Measurements from ENCODE around the gene JAM2.
"Not testable (repeated sequence)": the region's sequence is repeated elsewhere in the genome, so short reads cannot be mapped to it uniquely, and the experiment has no call there.

Gene JAM2

GRCh38 chr21:25615880-25616279 is 23.2 kb upstream of the JAM2 start:
- no peak for TF ChIP-seq CTCF (IDR thresholded peaks at IDR 0.05; ENCODE audit: low read depth, low read length)
- DNase-seq, result no peak
- H3K27me3 ChIP-seq (ENCODE audit: insufficient read depth, low read depth, severe bottlenecking), result no peaks in the 10 kb centered on the region
- H3K36me3 ChIP-seq, result no peaks in the 10 kb centered on the region
- H3K9me3 ChIP-seq (ENCODE audit: severe bottlenecking), result no peaks in the 10 kb centered on the region
- no peak overlapping the region for H3K27ac ChIP-seq
- H3K4me3 ChIP-seq (ENCODE audit: low read depth, low read length), result no peak overlapping the region

- TF ChIP-seq CTCF (IDR thresholded peaks at IDR 0.05; ENCODE audit: low read depth, low read length), result no peak
- H3K36me3 ChIP-seq, result no peaks in the 10 kb centered on the region
These were observed 19.9 kb upstream of the JAM2 start for GRCh38 chr21:25619198-25619597.

GRCh38 chr21:25624511-25624910 is 14.5 kb upstream of the JAM2 start:
- Histone ChIP-seq H3K36me3 (no peaks in the 10 kb centered on the region), H3K27me3 (ENCODE audit: insufficient read depth, low read depth, severe bottlenecking) (no peaks in the 10 kb centered on the region), H3K4me3 (ENCODE audit: low read depth, low read length) (no peak overlapping the region), H3K9me3 (ENCODE audit: severe bottlenecking) (no peaks in the 10 kb centered on the region), H3K27ac (no peak overlapping the region)
- DNase-seq, result no peak
- no peak for TF ChIP-seq CTCF (IDR thresholded peaks at IDR 0.05; ENCODE audit: low read depth, low read length)

More at GRCh38 chr21:25619198-25619597, 19.9 kb upstream of the JAM2 start:
- Histone ChIP-seq H3K4me3 (ENCODE audit: low read depth, low read length) (no peak overlapping the region), H3K9me3 (ENCODE audit: severe bottlenecking) (no peaks in the 10 kb centered on the region), H3K27me3 (ENCODE audit: insufficient read depth, low read depth, severe bottlenecking) (no peaks in the 10 kb centered on the region), H3K27ac (no peak overlapping the region)
- no peak for DNase-seq

GRCh38 chr21:25625036-25625435 is 14.0 kb upstream of the JAM2 start:
- Histone ChIP-seq H3K36me3 (no peaks in the 10 kb centered on the region), H3K27me3 (ENCODE audit: insufficient read depth, low read depth, severe bottlenecking) (no peaks in the 10 kb centered on the region), H3K27ac (no peak overlapping the region), H3K4me3 (ENCODE audit: low read depth, low read length) (no peak overlapping the region), H3K9me3 (ENCODE audit: severe bottlenecking) (no peaks in the 10 kb centered on the region)
- no peak for TF ChIP-seq CTCF (IDR thresholded peaks at IDR 0.05; ENCODE audit: low read depth, low read length)
- DNase-seq, result no peak

GRCh38 chr21:25625776-25626555 is 13.1 kb upstream of the JAM2 start:
- not testable (repeated sequence) for H3K27ac ChIP-seq; DNase-seq; H3K4me3 ChIP-seq (ENCODE audit: low read depth, low read length); H3K9me3 ChIP-seq (ENCODE audit: severe bottlenecking); H3K36me3 ChIP-seq; H3K27me3 ChIP-seq (ENCODE audit: insufficient read depth, low read depth, severe bottlenecking)

GRCh38 chr21:25626757-25627156 is 12.3 kb upstream of the JAM2 start:
- TF ChIP-seq CTCF (IDR thresholded peaks at IDR 0.05; ENCODE audit: low read depth, low read length), result no peak
- Histone ChIP-seq H3K9me3 (ENCODE audit: severe bottlenecking) (no peaks in the 10 kb centered on the region), H3K4me3 (ENCODE audit: low read depth, low read length) (no peak overlapping the region), H3K27me3 (ENCODE audit: insufficient read depth, low read depth, severe bottlenecking) (no peaks in the 10 kb centered on the region), H3K36me3 (no peaks in the 10 kb centered on the region), H3K27ac (no peak overlapping the region)
- no peak for DNase-seq
